ENCODE results near the gene MTUS2. TPM values are rescaled to one million over a fixed set of nuclear protein-coding genes. Genes with fewer than 3 reads are reported as not detected.

The MTUS2 gene
- total RNA-seq, 1 experiment from 2014 or later, result 0.35 TPM

DNA sequence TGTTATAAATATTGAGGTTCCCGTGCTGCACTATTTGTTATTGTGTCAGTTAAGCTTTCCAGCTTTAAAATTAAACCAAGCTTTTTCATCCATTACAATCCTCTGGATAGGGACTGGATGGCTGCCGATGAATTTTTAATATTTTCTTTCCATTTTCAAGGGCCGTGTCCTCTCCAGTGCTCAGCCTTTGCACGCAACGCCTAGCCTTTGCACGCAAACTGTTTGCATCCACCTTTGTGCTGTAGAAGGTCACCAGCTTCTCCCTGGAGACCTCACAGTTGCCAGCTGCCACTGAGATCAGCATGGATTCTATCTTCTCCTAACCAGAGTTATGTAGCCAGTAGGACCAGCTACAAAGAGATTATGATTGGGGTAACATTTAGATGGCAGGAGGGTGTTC is 534.9 kb downstream of the MTUS2 start:
- Histone ChIP-seq H3K4ac (ENCODE audit: low read depth, low read length) (no peak overlapping the region), H3K9me3 (ENCODE audit: control insufficient read depth, low read depth, low read length) (no peaks in the 10 kb centered on the region), H3K79me1 (ENCODE audit: insufficient read depth, low read depth, low read length, poor library complexity, severe bottlenecking) (no peaks in the 10 kb centered on the region), H3K4me2 (ENCODE audit: insufficient read depth, insufficient read length, low read length) (no peak overlapping the region), H3K27me3 (ENCODE audit: insufficient read depth, low read length) (no peaks in the 10 kb centered on the region), H4K20me1 (ENCODE audit: control insufficient read depth, insufficient read depth, insufficient read length) (no peaks in the 10 kb centered on the region), H2AK5ac (ENCODE audit: insufficient read length, low read length) (no peak overlapping the region), H2BK120ac (ENCODE audit: low read depth, low read length, poor library complexity, severe bottlenecking) (no peak overlapping the region), H3K14ac (ENCODE audit: insufficient read depth, low read length) (no peak overlapping the region), H4K91ac (ENCODE audit: insufficient read length, low read depth, low read length) (no peak overlapping the region), H2BK12ac (ENCODE audit: insufficient read length, low read depth, low read length) (no peak overlapping the region), H3K79me2 (ENCODE audit: insufficient read depth, low read length) (no peaks in the 10 kb centered on the region), H2BK5ac (ENCODE audit: insufficient read length, low read length) (no peak overlapping the region), H2BK15ac (ENCODE audit: low read depth, low read length) (no peak overlapping the region), H3K23me2 (ENCODE audit: insufficient read length, low read depth, low read length, poor library complexity, severe bottlenecking) (no peaks in the 10 kb centered on the region), H3K4me1 (ENCODE audit: insufficient read depth, low read length) (no peaks in the 10 kb centered on the region), H3K23ac (ENCODE audit: insufficient read length, low read depth, low read length) (no peak overlapping the region), H3K27ac (ENCODE audit: insufficient read length, low read depth, low read length) (no peak overlapping the region), H4K8ac (replicated peaks; ENCODE audit: insufficient read length, low read depth, low read length) (no peak overlapping the region), H3K9ac (ENCODE audit: extremely low read depth, insufficient read length, low read length) (no peak overlapping the region), H3T11ph (ENCODE audit: low read length) (no peak overlapping the region), H2AFZ (ENCODE audit: low read length) (no peak overlapping the region), H3K56ac (ENCODE audit: insufficient read length, low read depth, low read length) (no peak overlapping the region), H3K18ac (ENCODE audit: insufficient read length, low read depth, low read length) (no peak overlapping the region), H4K5ac (ENCODE audit: insufficient read length, low read depth, low read length) (no peak overlapping the region), H2BK20ac (ENCODE audit: low read depth, low read length, poor library complexity, severe bottlenecking) (no peak overlapping the region)
- TF ChIP-seq, protein P1, sequence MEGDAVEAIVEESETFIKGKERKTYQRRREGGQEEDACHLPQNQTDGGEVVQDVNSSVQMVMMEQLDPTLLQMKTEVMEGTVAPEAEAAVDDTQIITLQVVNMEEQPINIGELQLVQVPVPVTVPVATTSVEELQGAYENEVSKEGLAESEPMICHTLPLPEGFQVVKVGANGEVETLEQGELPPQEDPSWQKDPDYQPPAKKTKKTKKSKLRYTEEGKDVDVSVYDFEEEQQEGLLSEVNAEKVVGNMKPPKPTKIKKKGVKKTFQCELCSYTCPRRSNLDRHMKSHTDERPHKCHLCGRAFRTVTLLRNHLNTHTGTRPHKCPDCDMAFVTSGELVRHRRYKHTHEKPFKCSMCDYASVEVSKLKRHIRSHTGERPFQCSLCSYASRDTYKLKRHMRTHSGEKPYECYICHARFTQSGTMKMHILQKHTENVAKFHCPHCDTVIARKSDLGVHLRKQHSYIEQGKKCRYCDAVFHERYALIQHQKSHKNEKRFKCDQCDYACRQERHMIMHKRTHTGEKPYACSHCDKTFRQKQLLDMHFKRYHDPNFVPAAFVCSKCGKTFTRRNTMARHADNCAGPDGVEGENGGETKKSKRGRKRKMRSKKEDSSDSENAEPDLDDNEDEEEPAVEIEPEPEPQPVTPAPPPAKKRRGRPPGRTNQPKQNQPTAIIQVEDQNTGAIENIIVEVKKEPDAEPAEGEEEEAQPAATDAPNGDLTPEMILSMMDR (conservative IDR thresholded peaks at IDR 0.05), result no peak
- Mint-ChIP-seq H3K27ac (no peak overlapping the region), H3K27me3 (ENCODE audit: low read depth) (peaks cover 9% of the 10 kb centered on the region), H3K36me3 (ENCODE audit: insufficient read depth in 1 of 3, low read depth in 3 of 3) (no peaks in the 10 kb centered on the region; a peak in 1 of 7 replicates), H3K4me3 (no peak overlapping the region), H3K4me1 (no peaks in the 10 kb centered on the region), H3K9me3 (no peaks in the 10 kb centered on the region)
- DNase-seq, result no peak
- WGBS (ENCODE audit: extremely low coverage, insufficient read length, low lambda C conversion rate), result no CpG with 5 or more reads among the region's 6 CpGs

Measured in H9 (cell line).